Stimulated activated CD8-positive, alpha-beta memory T cell treated with anti-CD3 and anti-CD28 coated beads, Interleukin-4, amount 100 ng/mL, for 24 hours (primary cell): Measurements from ENCODE around the gene SLC35G6.
A peak's percentile ranks its signal among the peaks of the same experiment; 100 is the strongest.
"Not testable (repeated sequence)": the region's sequence is repeated elsewhere in the genome, so short reads cannot be mapped to it uniquely, and the experiment has no call there.

ENCODE experiments used
- DNase-seq: peaks from one replicate; pipeline ENCODE4 v3.0.0-alpha.2; 2020; ENCODE audit warnings: low read depth

Gene SLC35G6

GRCh38 chr17:7478276-7479212 lies 2.7 kb upstream of the SLC35G6 start:
- DNase-seq = peak; percentile 42

- peak; percentile 40 for DNase-seq
These were observed 1.8 kb upstream of the SLC35G6 start, which contains the start of gene ZBTB4 for GRCh38 chr17:7479213-7480088. ZBTB4 (minus strand) TSS chr17:7479631; CDS start chr17:7466801, 12,830 bp downstream.

- no peak for DNase-seq
These were observed 1.2 kb upstream of the SLC35G6 start for GRCh38 chr17:7480089-7480384.

GRCh38 chr17:7481842-7482741 lies 846 bp downstream of the SLC35G6 start:
- DNase-seq = not testable (repeated sequence)

GRCh38 chr17:7482742-7483088 lies 1.5 kb downstream of the SLC35G6 start:
- not testable (repeated sequence) for DNase-seq

GRCh38 chr17:7483255-7484066 lies 2.2 kb downstream of the SLC35G6 start:
- DNase-seq = peak; percentile 92

- peak; percentile 96 for DNase-seq
These were observed 3.0 kb downstream of the SLC35G6 start, which contains the start of gene POLR2A for GRCh38 chr17:7484067-7484918. POLR2A (plus strand) TSS chr17:7484366.

GRCh38 chr17:7484919-7485377 lies 3.7 kb downstream of the SLC35G6 start:
- no peak for DNase-seq

GRCh38 chr17:7486181-7486580 lies 4.9 kb downstream of the SLC35G6 start:
- no peak for DNase-seq

GRCh38 chr17:7490144-7490543 lies 8.9 kb downstream of the SLC35G6 start:
- DNase-seq = no peak

GRCh38 chr17:7491583-7491982 lies 10.3 kb downstream of the SLC35G6 start:
- DNase-seq = no peak

GRCh38 chr17:7493941-7494340 lies 12.7 kb downstream of the SLC35G6 start:
- no peak for DNase-seq

GRCh38 chr17:7495906-7496434 lies 14.7 kb downstream of the SLC35G6 start:
- no peak for DNase-seq

- DNase-seq = no peak
These were observed 15.4 kb downstream of the SLC35G6 start for GRCh38 chr17:7496470-7497183.

- DNase-seq = no peak
These were observed 16.0 kb downstream of the SLC35G6 start for GRCh38 chr17:7497228-7497627.

GRCh38 chr17:7497636-7498035 lies 16.4 kb downstream of the SLC35G6 start:
- no peak for DNase-seq

GRCh38 chr17:7499161-7499560 lies 17.9 kb downstream of the SLC35G6 start:
- DNase-seq = no peak

GRCh38 chr17:7501729-7502128 lies 20.5 kb downstream of the SLC35G6 start:
- DNase-seq = no peak
